Liver (tissue), 9 donors: ENCODE measurements around the gene RAB27B. TPM values are rescaled to one million over a fixed set of nuclear protein-coding genes. Genes with fewer than 3 reads are reported as not detected.

Experiments used
- DNase-seq: peaks from one replicate; pipeline ENCODE4 v3.0.0-alpha.2; 2017; ENCODE audit warnings: low spot score
- H3K27ac ChIP-seq, 2 donors: one replicate each; pipeline ENCODE4 v1.7.0; 2013; ENCODE audit warnings: inconsistent platforms in 2 of 2, low read length in 2 of 2, control low read depth in 1 of 2, low read depth in 1 of 2, mild to moderate bottlenecking in 1 of 2
- H3K27me3 ChIP-seq, 4 donors: one replicate each; pipeline versions ENCODE4 v1.6.1 to v1.7.0; 2013; ENCODE audit warnings: low read length in 3 of 4, inconsistent platforms in 1 of 4, mild to moderate bottlenecking in 1 of 4, moderate library complexity in 1 of 4; ENCODE audit not compliant: control insufficient read depth in 4 of 4, insufficient read depth in 4 of 4
- H3K36me3 ChIP-seq, 4 donors: one replicate each; pipeline versions ENCODE4 v1.6.1 to v1.7.0; 2013; ENCODE audit warnings: low read length in 3 of 4, mild to moderate bottlenecking in 3 of 4, low read depth in 1 of 4, moderate library complexity in 1 of 4; ENCODE audit not compliant: control insufficient read depth in 4 of 4, insufficient read depth in 3 of 4
- H3K4me1 ChIP-seq, 4 donors: one replicate each; pipeline versions ENCODE4 v1.6.1 to v1.7.0; 2013; ENCODE audit warnings: low read length in 3 of 4, mild to moderate bottlenecking in 3 of 4, moderate library complexity in 1 of 4; ENCODE audit not compliant: control insufficient read depth in 4 of 4, insufficient read depth in 4 of 4
- H3K4me3 ChIP-seq, 3 donors: one replicate each; pipeline versions ENCODE4 v1.6.1 to v1.7.0; 2013; ENCODE audit warnings: low read length in 3 of 3, control low read depth in 1 of 3, low read depth in 1 of 3, mild to moderate bottlenecking in 1 of 3
- H3K9ac ChIP-seq, 2 donors: one replicate each; pipeline ENCODE4 v1.7.0; 2013; ENCODE audit warnings: low read length in 2 of 2, mild to moderate bottlenecking in 2 of 2, moderate library complexity in 2 of 2, control low read depth in 1 of 2, low read depth in 1 of 2
- H3K9me3 ChIP-seq, 4 donors: one replicate each; pipeline versions ENCODE4 v1.6.1 to v1.7.0; 2013; ENCODE audit warnings: low read length in 3 of 4; ENCODE audit not compliant: control insufficient read depth in 4 of 4
- EGR1 ChIP-seq, 2 donors: IDR thresholded peaks; 2 replicates each; pipeline ENCODE4 v1.6.1; 2016 to 2018; ENCODE audit warnings: antibody characterized with exemption in 2 of 2, low read depth in 2 of 2
- FOXA1 ChIP-seq: IDR thresholded peaks from 2 replicates; pipeline ENCODE4 v1.6.1; 2016; ENCODE audit warnings: antibody characterized with exemption
- FOXA2 ChIP-seq: IDR thresholded peaks from 2 replicates; pipeline ENCODE4 v1.6.1; 2016; ENCODE audit warnings: antibody characterized with exemption
- GABPA ChIP-seq, 2 donors: IDR thresholded peaks in 1 of 2; conservative IDR thresholded peaks in 1 of 2; 2 replicates each; pipeline ENCODE4 v1.6.1; 2016; ENCODE audit warnings: antibody characterized with exemption in 2 of 2, mild to moderate bottlenecking in 1 of 2, moderate library complexity in 1 of 2
- HNF4A ChIP-seq, 2 donors: conservative IDR thresholded peaks; 2 replicates each; pipeline ENCODE4 v1.6.1; 2016; ENCODE audit warnings: antibody characterized with exemption in 2 of 2, mild to moderate bottlenecking in 2 of 2
- HNF4G ChIP-seq: IDR thresholded peaks from 2 replicates; pipeline ENCODE4 v1.6.1; 2016; ENCODE audit warnings: antibody characterized with exemption
- JUND ChIP-seq, 2 donors: IDR thresholded peaks; 2 replicates each; pipeline ENCODE4 v1.6.1; 2016; ENCODE audit warnings: antibody characterized with exemption in 2 of 2
- NR2F2 ChIP-seq: IDR thresholded peaks from 2 replicates; pipeline ENCODE4 v1.6.1; 2016; ENCODE audit warnings: antibody characterized with exemption
- RAD21 ChIP-seq, 2 donors: IDR thresholded peaks; 2 replicates each; pipeline ENCODE4 v1.6.1; 2016; ENCODE audit warnings: antibody characterized with exemption in 2 of 2, mild to moderate bottlenecking in 2 of 2
- RXRA ChIP-seq, 2 donors: IDR thresholded peaks; 2 replicates each; pipeline ENCODE4 v1.6.1; 2017 to 2018; ENCODE audit warnings: antibody characterized with exemption in 2 of 2, mild to moderate bottlenecking in 1 of 2
- SP1 ChIP-seq: IDR thresholded peaks from 2 replicates; pipeline ENCODE4 v1.6.1; 2018; ENCODE audit warnings: antibody characterized with exemption, mild to moderate bottlenecking
- TAF1 ChIP-seq: conservative IDR thresholded peaks from 2 replicates; pipeline ENCODE4 v1.6.1; 2016; ENCODE audit warnings: antibody characterized with exemption, mild to moderate bottlenecking
- YY1 ChIP-seq: IDR thresholded peaks from 2 replicates; pipeline ENCODE4 v1.6.1; 2016; ENCODE audit warnings: antibody characterized with exemption, mild to moderate bottlenecking
- WGBS: extraction: QIAGEN DNeasy Blood & Tissue Kit; methylation state at CpG from one replicate; pipeline ENCODE4 v1.1.7; 2013; 5-methylcytosine and 5-hydroxymethylcytosine counted together
- polyA plus RNA-seq, 2 donors: library from polyadenylated mRNA; stranded (reverse) in 1 of 2; unstranded in 1 of 2; fragments of 200-250 nt in 1 of 2; fragments of >200 nt in 1 of 2; fragmentation: Nextera tagmentation in 1 of 2; extraction: Ambion mirVana in 1 of 2; gene quantifications; one replicate each; pipeline versions ENCODE4 v1.2.1 to v1.2.3, GENCODE V29; 2013 to 2015
- total RNA-seq, 2 donors: library from RNA; depleted of rRNA; stranded (reverse); fragments of >200 nt; gene quantifications; one replicate each; pipeline ENCODE4 v1.2.3, GENCODE V29; 2014
- TF ChIP-seq, protein P1 (sequence below): IDR thresholded peaks from 2 replicates; pipeline ENCODE4 v1.6.1; 2016; ENCODE audit warnings: antibody characterized with exemption, mild to moderate bottlenecking
- TF ChIP-seq, protein P2 (sequence below): IDR thresholded peaks from 2 replicates; pipeline ENCODE4 v1.6.1; 2016; ENCODE audit warnings: antibody characterized with exemption
- TF ChIP-seq, protein P3 (sequence below): fragments of 150-350 bp; IDR thresholded peaks from 2 replicates; pipeline ENCODE4 v1.5.1; 2017; ENCODE audit warnings: improper control_type of control experiment, low read depth, low read length; ENCODE audit not compliant: missing input control
- TF ChIP-seq, protein P4 (sequence below): IDR thresholded peaks from 2 replicates; pipeline ENCODE4 v1.6.1; 2016; ENCODE audit warnings: antibody characterized with exemption
- donor health status: healthy.
- donor health status: healthy.
- donor health status: healthy.
- donor health status: healthy.
- donor health status: healthy.

The RAB27B gene
- total and polyA plus RNA-seq, 4 donors, result 0.13 to 4.5 (median 0.24) TPM

DNA sequence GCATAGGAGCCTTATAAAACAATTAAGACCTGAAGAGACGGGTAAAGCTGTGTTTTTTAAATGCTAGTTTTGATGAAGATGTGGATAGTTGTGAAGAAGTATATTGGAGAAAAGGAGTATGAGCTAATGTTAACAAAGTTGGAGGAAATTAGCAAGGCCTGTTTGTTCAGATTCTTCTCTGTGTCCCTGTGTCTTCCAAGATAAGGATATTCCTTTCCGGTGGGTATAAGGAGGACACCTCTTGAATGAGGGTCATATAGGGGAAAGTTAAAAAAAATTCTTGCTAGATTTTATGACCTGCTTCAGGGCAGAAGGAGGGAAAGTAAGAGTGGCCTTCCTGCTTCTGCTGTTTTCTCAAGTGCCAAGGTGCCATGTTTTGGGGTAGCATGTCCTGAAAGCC lies 72.0 kb downstream of the RAB27B start (continued):
- TF ChIP-seq, protein P1, sequence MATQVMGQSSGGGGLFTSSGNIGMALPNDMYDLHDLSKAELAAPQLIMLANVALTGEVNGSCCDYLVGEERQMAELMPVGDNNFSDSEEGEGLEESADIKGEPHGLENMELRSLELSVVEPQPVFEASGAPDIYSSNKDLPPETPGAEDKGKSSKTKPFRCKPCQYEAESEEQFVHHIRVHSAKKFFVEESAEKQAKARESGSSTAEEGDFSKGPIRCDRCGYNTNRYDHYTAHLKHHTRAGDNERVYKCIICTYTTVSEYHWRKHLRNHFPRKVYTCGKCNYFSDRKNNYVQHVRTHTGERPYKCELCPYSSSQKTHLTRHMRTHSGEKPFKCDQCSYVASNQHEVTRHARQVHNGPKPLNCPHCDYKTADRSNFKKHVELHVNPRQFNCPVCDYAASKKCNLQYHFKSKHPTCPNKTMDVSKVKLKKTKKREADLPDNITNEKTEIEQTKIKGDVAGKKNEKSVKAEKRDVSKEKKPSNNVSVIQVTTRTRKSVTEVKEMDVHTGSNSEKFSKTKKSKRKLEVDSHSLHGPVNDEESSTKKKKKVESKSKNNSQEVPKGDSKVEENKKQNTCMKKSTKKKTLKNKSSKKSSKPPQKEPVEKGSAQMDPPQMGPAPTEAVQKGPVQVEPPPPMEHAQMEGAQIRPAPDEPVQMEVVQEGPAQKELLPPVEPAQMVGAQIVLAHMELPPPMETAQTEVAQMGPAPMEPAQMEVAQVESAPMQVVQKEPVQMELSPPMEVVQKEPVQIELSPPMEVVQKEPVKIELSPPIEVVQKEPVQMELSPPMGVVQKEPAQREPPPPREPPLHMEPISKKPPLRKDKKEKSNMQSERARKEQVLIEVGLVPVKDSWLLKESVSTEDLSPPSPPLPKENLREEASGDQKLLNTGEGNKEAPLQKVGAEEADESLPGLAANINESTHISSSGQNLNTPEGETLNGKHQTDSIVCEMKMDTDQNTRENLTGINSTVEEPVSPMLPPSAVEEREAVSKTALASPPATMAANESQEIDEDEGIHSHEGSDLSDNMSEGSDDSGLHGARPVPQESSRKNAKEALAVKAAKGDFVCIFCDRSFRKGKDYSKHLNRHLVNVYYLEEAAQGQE, result no peak
- TF ChIP-seq RXRA (IDR thresholded peaks at IDR 0.05) (no peak), EGR1 (IDR thresholded peaks at IDR 0.05; ENCODE audit: low read depth in 2 of 2) (no peak), SP1 (no peak), TAF1 (no peak), HNF4G (no peak), JUND (IDR thresholded peaks at IDR 0.05) (no peak), FOXA2 (no peak), HNF4A (conservative IDR thresholded peaks at IDR 0.05) (no peak)
- TF ChIP-seq, protein P2, sequence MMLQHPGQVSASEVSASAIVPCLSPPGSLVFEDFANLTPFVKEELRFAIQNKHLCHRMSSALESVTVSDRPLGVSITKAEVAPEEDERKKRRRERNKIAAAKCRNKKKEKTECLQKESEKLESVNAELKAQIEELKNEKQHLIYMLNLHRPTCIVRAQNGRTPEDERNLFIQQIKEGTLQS, result no peak

DNA sequence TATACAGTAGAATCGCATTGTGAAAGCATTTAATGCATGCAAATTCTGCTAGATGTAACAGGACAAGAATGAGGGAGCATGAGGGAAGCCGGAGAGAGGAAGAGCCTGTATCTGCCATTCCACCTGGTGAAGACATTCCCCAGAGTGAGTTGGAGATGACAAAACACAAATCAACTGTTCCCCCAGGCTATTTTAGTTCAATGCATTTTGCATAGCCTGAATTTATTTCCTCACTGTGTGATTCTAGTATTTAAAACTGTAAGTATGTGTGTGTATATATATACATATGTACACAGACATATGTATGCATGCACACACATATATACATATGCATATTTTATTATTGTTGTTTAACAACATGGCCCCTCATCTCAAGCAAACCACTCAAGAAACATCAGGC lies 76.3 kb downstream of the RAB27B start:
- Histone ChIP-seq H3K27ac (no peak overlapping the region), H3K27me3 (no peaks in the 10 kb centered on the region), H3K36me3 (no peaks in the 10 kb centered on the region), H3K4me1 (no peaks in the 10 kb centered on the region), H3K4me3 (no peak overlapping the region), H3K9ac (no peak overlapping the region), H3K9me3 (no peaks in the 10 kb centered on the region)
- WGBS, result 94% methylated on average over 2 of the region's 2 CpGs
- DNase-seq, result no peak
- no peak for TF ChIP-seq TAF1
- TF ChIP-seq, protein P3, sequence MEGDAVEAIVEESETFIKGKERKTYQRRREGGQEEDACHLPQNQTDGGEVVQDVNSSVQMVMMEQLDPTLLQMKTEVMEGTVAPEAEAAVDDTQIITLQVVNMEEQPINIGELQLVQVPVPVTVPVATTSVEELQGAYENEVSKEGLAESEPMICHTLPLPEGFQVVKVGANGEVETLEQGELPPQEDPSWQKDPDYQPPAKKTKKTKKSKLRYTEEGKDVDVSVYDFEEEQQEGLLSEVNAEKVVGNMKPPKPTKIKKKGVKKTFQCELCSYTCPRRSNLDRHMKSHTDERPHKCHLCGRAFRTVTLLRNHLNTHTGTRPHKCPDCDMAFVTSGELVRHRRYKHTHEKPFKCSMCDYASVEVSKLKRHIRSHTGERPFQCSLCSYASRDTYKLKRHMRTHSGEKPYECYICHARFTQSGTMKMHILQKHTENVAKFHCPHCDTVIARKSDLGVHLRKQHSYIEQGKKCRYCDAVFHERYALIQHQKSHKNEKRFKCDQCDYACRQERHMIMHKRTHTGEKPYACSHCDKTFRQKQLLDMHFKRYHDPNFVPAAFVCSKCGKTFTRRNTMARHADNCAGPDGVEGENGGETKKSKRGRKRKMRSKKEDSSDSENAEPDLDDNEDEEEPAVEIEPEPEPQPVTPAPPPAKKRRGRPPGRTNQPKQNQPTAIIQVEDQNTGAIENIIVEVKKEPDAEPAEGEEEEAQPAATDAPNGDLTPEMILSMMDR, result no peak
- no peak for TF ChIP-seq FOXA1
- TF ChIP-seq JUND (IDR thresholded peaks at IDR 0.05), result no peak
- TF ChIP-seq NR2F2, result no peak
- no peak for TF ChIP-seq YY1
- TF ChIP-seq EGR1 (IDR thresholded peaks at IDR 0.05; ENCODE audit: low read depth in 2 of 2), result no peak
- TF ChIP-seq, protein P1, result no peak
- TF ChIP-seq HNF4G, result no peak
- TF ChIP-seq RAD21 (IDR thresholded peaks at IDR 0.05), result no peak
- no peak for TF ChIP-seq HNF4A (conservative IDR thresholded peaks at IDR 0.05)
- no peak for TF ChIP-seq FOXA2
- no peak for TF ChIP-seq GABPA (IDR thresholded peaks at IDR 0.05 in 1 of 2, conservative IDR thresholded peaks at IDR 0.05 in 1 of 2)
- TF ChIP-seq, protein P4, sequence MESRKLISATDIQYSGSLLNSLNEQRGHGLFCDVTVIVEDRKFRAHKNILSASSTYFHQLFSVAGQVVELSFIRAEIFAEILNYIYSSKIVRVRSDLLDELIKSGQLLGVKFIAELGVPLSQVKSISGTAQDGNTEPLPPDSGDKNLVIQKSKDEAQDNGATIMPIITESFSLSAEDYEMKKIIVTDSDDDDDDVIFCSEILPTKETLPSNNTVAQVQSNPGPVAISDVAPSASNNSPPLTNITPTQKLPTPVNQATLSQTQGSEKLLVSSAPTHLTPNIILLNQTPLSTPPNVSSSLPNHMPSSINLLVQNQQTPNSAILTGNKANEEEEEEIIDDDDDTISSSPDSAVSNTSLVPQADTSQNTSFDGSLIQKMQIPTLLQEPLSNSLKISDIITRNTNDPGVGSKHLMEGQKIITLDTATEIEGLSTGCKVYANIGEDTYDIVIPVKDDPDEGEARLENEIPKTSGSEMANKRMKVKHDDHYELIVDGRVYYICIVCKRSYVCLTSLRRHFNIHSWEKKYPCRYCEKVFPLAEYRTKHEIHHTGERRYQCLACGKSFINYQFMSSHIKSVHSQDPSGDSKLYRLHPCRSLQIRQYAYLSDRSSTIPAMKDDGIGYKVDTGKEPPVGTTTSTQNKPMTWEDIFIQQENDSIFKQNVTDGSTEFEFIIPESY, result no peak
- TF ChIP-seq, protein P2, result no peak
